Colonic mucosa (tissue), 4 donors: ENCODE data around the gene IGSF23. TPM values are rescaled to one million over a fixed set of nuclear protein-coding genes. Genes with fewer than 3 reads are reported as not detected.

Experiments used
- DNase-seq: peaks from one replicate; pipeline ENCODE4 v3.0.0-alpha.2; 2020
- H3K27ac ChIP-seq: fragments of 200-600 bp; one replicate; pipeline ENCODE4 v1.8.0; 2021
- H3K27me3 ChIP-seq: fragments of 200-600 bp; one replicate; pipeline ENCODE4 v1.8.0; 2021
- H3K36me3 ChIP-seq: fragments of 200-600 bp; one replicate; pipeline ENCODE4 v1.8.0; 2021
- H3K4me1 ChIP-seq: fragments of 200-600 bp; one replicate; pipeline ENCODE4 v1.8.0; 2021; ENCODE audit warnings: mild to moderate bottlenecking
- H3K4me3 ChIP-seq: fragments of 200-600 bp; one replicate; pipeline ENCODE4 v1.8.0; 2021
- H3K9ac ChIP-seq, 2 donors: one replicate each; pipeline ENCODE4 v1.7.0; 2013; ENCODE audit warnings: control low read depth in 2 of 2, low read depth in 2 of 2, low read length in 2 of 2
- H3K9me3 ChIP-seq: fragments of 200-600 bp; one replicate; pipeline ENCODE4 v1.8.0; 2021
- intact Hi-C: fragments of 100-400 bp; cut with DNase I; formaldehyde crosslinking; loops from one replicate; pipeline ENCODE4 v1.14.1; 2022
- microRNA-seq: library from miRNA; unstranded; fragments of <30 nt; microRNA quantifications from one replicate; pipeline ENCODE4, GENCODE V29; 2019
- total RNA-seq, 2 donors: library from RNA; stranded (reverse); fragmentation: NEBNext Ultra II Directional in 1 of 2; extraction: Animal tissue kit (Norgen Biotek cat#: 25700) in 1 of 2; gene quantifications; one replicate each; pipeline ENCODE4 v1.2.1, GENCODE V29; 2021
- TF ChIP-seq, protein P1 (sequence below): fragments of 200-600 bp; IDR thresholded peaks from one replicate; pipeline ENCODE4 v1.8.0; 2022; ENCODE audit warnings: antibody characterized with exemption, mild to moderate bottlenecking
- donor health status: healthy.
- donor health status: DM: no; HTN: no; CAD: no.
- donor health status: DM: no; HTN: no; CAD: no.

The IGSF23 gene
- total RNA-seq, 2 donors from 2014 or later, result not detected

DNA sequence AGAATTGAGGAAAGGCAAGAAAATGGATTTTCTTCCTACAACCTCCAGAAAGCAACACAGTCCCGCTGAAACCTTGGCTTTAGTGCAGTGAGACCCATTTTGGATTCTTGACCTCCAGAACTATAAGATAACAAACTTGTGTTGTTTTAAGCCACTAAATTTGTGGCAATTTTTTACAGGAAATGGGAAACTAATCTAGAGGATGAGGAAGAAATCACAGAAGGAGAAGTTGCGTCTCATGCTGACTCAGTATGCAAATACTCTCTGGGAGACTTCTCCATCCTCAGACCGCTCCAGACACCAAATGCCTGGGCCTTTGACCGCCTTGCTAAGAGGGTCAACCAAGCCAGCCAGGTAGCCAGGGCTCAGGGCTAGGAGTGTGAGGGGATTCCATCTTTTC is 72.5 kb downstream of the IGSF23 start:
- Histone ChIP-seq H3K4me3 (no peak overlapping the region), H3K27ac (peak overlapping the region; percentile 50), H3K9me3 (no peaks in the 10 kb centered on the region), H3K36me3 (no peaks in the 10 kb centered on the region), H3K9ac (no peak overlapping the region), H3K27me3 (no peaks in the 10 kb centered on the region), H3K4me1 (peaks cover 2% of the 10 kb centered on the region)
- TF ChIP-seq, protein P1, sequence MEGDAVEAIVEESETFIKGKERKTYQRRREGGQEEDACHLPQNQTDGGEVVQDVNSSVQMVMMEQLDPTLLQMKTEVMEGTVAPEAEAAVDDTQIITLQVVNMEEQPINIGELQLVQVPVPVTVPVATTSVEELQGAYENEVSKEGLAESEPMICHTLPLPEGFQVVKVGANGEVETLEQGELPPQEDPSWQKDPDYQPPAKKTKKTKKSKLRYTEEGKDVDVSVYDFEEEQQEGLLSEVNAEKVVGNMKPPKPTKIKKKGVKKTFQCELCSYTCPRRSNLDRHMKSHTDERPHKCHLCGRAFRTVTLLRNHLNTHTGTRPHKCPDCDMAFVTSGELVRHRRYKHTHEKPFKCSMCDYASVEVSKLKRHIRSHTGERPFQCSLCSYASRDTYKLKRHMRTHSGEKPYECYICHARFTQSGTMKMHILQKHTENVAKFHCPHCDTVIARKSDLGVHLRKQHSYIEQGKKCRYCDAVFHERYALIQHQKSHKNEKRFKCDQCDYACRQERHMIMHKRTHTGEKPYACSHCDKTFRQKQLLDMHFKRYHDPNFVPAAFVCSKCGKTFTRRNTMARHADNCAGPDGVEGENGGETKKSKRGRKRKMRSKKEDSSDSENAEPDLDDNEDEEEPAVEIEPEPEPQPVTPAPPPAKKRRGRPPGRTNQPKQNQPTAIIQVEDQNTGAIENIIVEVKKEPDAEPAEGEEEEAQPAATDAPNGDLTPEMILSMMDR, result no peak
- intact Hi-C loops, result loop anchor here (5.0 kb wide), 2 partner anchors 36 to 86 kb away; no protein-coding TSS in a partner anchor
- no peak for DNase-seq

Small RNA genes lying within 50 kb of the gene (microRNA-seq; reads per million reads assigned to microRNA genes)
- gene MIR4531, result not detected

Other genes with a start within 250 kb of the IGSF23 start
- gene ZNF285, start 212.0 kb upstream of the IGSF23 start, total RNA-seq, result 1 to 10 TPM; 1.4 to 1.9 TPM
- 1 to 10 TPM; 1.2 to 2.2 TPM for gene ZNF229, start 165.1 kb upstream of the IGSF23 start, total RNA-seq
- gene ZNF180, start 113.0 kb upstream of the IGSF23 start, total RNA-seq, result 1 to 10 TPM; 6.4 to 7.3 TPM
- gene CEACAM20, start 83.9 kb upstream of the IGSF23 start, total RNA-seq, result under 1 TPM in 1 of 2 donors, not detected in 1; 0.85 TPM
- gene PVR, start 30.3 kb downstream of the IGSF23 start, total RNA-seq, result 10 to 100 TPM; 44.7 to 54.6 TPM
- 1 to 10 TPM; 5.3 to 6.1 TPM for gene CEACAM19, start 57.9 kb downstream of the IGSF23 start, total RNA-seq
- under 1 TPM in 1 of 2 donors, not detected in 1; 0.52 TPM for gene CEACAM16, start 85.6 kb downstream of the IGSF23 start, total RNA-seq
- 10 to 100 TPM; 76.4 to 99.5 TPM for gene BCL3, start 135.1 kb downstream of the IGSF23 start, total RNA-seq
- 10 to 100 TPM; 65.6 to 78.0 TPM for gene CBLC, start 164.3 kb downstream of the IGSF23 start, total RNA-seq
- 10 to 100 TPM; 15.1 to 20.7 TPM for gene BCAM, start 195.5 kb downstream of the IGSF23 start, total RNA-seq
- gene NECTIN2, start 232.7 kb downstream of the IGSF23 start, total RNA-seq, result 100 to 1,000 TPM; 115 to 121 TPM